ENCODE measurements around the gene FAIM2.

GRCh38 chr12:49846032-49846431 lies 57.7 kb downstream of the FAIM2 start:
- TF ChIP-seq CTCF (IDR thresholded peaks at IDR 0.05) (no peak), EP300 (IDR thresholded peaks at IDR 0.05) (no peak)

Measured in esophagus muscularis mucosa (tissue), 3 donors.